NB4 (cell line): ENCODE data around the gene LIPM.

Source experiments
- DNase-seq: peaks from one replicate; pipeline ENCODE4 v3.0.0; 2010; ENCODE audit warnings: low read depth
- H3K4me3 ChIP-seq: one replicate; pipeline ENCODE4 v1.5.1; 2011; ENCODE audit warnings: mild to moderate bottlenecking, low read depth, low read length, moderate library complexity
- MYC ChIP-seq: IDR thresholded peaks from 2 replicates; pipeline ENCODE4 v1.6.1; 2011; ENCODE audit warnings: low read depth, low read length
- POLR2A ChIP-seq: IDR thresholded peaks from 2 replicates; pipeline ENCODE4 v1.6.1; 2011; ENCODE audit warnings: mild to moderate bottlenecking; ENCODE audit not compliant: insufficient read length; ENCODE audit errors: extremely low read depth
- TF ChIP-seq, protein P1 (sequence below): IDR thresholded peaks from one replicate; pipeline ENCODE4 v1.5.1; 2012; ENCODE audit warnings: low read depth, low read length
- TF ChIP-seq, protein P2 (sequence below): IDR thresholded peaks from 2 replicates; pipeline ENCODE4 v1.6.1; 2011; ENCODE audit warnings: low read depth, low read length

The LIPM gene

DNA sequence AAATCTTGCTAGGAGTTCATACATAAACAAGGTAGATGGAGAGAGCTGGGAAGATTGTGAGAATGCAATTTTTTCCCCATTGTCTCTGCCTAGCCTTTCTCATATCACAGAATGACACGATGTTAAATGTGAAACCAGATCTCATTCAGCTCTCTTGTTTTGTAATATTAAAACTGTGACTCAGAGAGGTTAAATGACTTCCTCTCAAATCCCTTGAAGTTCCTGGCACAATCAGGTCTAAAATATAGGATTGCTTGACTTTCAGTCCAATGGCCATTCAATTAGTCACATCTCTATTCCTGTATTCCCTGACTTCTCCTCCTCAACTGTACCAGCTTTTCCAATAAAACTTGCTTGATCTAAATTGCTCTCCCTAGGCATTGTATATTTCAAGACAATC is 46.0 kb downstream of the LIPM start:
- DNase-seq, result peak; percentile 63
- H3K4me3 ChIP-seq, result peak overlapping the region; percentile 70
- TF ChIP-seq POLR2A (no peak), MYC (no peak)
- TF ChIP-seq, protein P1, sequence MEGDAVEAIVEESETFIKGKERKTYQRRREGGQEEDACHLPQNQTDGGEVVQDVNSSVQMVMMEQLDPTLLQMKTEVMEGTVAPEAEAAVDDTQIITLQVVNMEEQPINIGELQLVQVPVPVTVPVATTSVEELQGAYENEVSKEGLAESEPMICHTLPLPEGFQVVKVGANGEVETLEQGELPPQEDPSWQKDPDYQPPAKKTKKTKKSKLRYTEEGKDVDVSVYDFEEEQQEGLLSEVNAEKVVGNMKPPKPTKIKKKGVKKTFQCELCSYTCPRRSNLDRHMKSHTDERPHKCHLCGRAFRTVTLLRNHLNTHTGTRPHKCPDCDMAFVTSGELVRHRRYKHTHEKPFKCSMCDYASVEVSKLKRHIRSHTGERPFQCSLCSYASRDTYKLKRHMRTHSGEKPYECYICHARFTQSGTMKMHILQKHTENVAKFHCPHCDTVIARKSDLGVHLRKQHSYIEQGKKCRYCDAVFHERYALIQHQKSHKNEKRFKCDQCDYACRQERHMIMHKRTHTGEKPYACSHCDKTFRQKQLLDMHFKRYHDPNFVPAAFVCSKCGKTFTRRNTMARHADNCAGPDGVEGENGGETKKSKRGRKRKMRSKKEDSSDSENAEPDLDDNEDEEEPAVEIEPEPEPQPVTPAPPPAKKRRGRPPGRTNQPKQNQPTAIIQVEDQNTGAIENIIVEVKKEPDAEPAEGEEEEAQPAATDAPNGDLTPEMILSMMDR, result no peak
- TF ChIP-seq, protein P2, sequence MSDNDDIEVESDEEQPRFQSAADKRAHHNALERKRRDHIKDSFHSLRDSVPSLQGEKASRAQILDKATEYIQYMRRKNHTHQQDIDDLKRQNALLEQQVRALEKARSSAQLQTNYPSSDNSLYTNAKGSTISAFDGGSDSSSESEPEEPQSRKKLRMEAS, result no peak

DNA sequence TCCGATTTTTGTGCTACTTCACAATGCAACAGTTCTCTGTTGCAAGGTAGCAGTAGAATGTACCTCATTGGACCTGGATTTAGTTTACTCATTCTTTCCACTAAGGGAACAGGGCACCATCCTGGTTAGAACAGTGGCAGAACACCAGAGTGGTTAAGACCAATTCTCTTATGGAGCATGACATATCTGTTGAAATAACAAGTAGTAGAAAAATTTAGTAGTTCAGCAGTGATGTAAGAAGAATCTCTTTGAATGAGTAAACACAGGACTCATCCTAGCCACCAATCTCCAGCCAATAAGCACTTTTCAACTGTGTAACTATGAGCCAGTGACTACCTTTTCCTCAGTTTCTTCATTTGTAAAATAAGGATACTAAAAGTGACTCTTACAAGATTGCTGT is 46.7 kb downstream of the LIPM start:
- peak overlapping the region; percentile 70 for H3K4me3 ChIP-seq
- TF ChIP-seq, protein P2, result no peak
- TF ChIP-seq POLR2A (no peak), MYC (no peak)
- TF ChIP-seq, protein P1, result no peak
- DNase-seq, result peak; percentile 25

DNA sequence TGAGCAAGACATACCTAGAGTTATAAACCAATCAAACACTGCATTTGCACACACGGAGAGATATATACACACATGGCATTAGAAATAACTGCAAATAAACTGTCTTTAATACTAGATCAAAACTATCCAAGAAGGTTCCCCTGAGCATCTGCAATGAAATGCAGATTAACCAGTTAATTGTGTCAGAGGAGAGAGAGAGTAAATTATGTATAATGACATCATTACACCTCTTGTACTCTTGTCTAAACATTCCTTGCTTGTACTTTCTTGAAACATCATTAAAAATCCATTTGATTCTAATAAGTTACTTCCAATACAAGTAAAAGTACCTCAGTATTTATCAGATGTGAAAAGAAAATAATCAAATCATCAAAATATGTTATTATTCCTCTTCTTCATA is 48.2 kb downstream of the LIPM start:
- TF ChIP-seq, protein P2, result no peak
- TF ChIP-seq MYC, result no peak
- TF ChIP-seq POLR2A, result no peak
- TF ChIP-seq, protein P1, result no peak
- no peak for DNase-seq
- peak overlapping the region; percentile 70 for H3K4me3 ChIP-seq

GRCh38 chr10:88851706-88852105 is 49.2 kb downstream of the LIPM start, which contains the start of gene ANKRD22:
Gene ANKRD22 (minus strand): TSS chr10:88851844. CDS start chr10:88851607, 237 bp downstream.
- peak; percentile 96 for DNase-seq
- TF ChIP-seq, protein P1, result no peak
- TF ChIP-seq, protein P2, result peak; percentile 80
- TF ChIP-seq POLR2A (no peak), MYC (peak; percentile 74)
- peak within 1 kb of the TSS; percentile 70 for H3K4me3 ChIP-seq

- TF ChIP-seq, protein P2, result no peak
- TF ChIP-seq MYC, result no peak
- TF ChIP-seq, protein P1, result no peak
- peak overlapping the region; percentile 14 for H3K4me3 ChIP-seq
- DNase-seq, result peak; percentile 36
Observed at GRCh38 chr10:88852327-88852726, 49.8 kb downstream of the LIPM start.

GRCh38 chr10:88853155-88853881 is 50.8 kb downstream of the LIPM start:
- TF ChIP-seq, protein P2, result no peak
- 0 out of 2 replicates have a peak, but pooled peaks have one; percentile 52 for TF ChIP-seq MYC
- H3K4me3 ChIP-seq, result peak overlapping the region; percentile 14
- peak; percentile 91 for DNase-seq
